ENCODE measurements around the gene ZNF226. TPM values are rescaled to one million over a fixed set of nuclear protein-coding genes. Genes with fewer than 3 reads are reported as not detected.
"Not testable (repeated sequence)": the region's sequence is repeated elsewhere in the genome, so short reads cannot be mapped to it uniquely, and the experiment has no call there.

Gene ZNF226
- total RNA-seq, 1 experiment from 2014 or later, result 18.0 TPM

DNA sequence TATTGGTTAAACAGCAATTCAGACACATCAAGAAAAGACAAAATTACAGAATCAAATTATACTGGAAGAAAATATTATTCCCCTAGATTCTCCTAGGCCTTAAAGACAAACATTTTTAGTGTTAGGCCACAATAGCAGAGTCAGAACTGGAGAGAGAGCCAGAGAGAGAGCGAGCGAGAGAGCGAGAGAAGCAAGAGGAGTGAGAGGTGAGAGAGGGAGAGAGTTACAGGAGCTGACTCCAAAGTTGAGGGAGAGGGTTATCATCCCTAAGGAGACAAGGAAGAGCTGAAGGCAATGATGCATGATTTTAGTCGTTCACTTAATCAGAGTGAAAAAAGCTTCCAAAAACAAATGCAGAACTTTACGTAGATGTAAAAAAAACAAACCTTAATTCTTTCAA lies 27.2 kb downstream of the ZNF226 start:
- Histone ChIP-seq H3K36me3 (no peaks in the 10 kb centered on the region; the same call in 1 of the 2 replicates), H3K4me1 (no peaks in the 10 kb centered on the region), H3K4me3 (no peak overlapping the region)

DNA sequence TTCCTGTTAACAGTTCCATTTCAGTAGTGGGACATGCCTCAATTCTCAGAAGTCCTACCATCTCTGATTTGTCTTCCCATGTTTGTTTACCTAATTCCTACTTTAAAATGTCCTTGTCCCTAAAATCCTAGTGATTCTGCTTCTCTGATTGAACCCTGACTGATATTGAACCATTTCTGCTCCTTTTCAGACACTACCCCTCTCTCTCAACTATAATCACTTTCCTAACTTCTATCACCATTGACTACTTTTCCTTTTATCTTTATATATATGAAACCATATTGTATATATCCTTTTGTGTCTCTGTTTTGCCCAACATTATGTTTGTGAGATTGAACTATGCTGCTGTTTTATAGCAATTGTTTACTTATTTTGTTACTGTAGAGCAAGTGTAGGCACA lies 31.9 kb downstream of the ZNF226 start:
- no peak for DNase-seq
- Histone ChIP-seq H3K27me3 (no peaks in the 10 kb centered on the region), H3K4me3 (no peak overlapping the region), H3K4me1 (no peaks in the 10 kb centered on the region), H3K9me3 (replicated peaks) (no peaks in the 10 kb centered on the region), H3K36me3 (no peaks in the 10 kb centered on the region), H3K27ac (no peak overlapping the region)

More for the DNA sequence above, 27.2 kb downstream of the ZNF226 start:
- DNase-seq, result no peak
- Histone ChIP-seq H3K27me3 (no peaks in the 10 kb centered on the region), H3K27ac (no peak overlapping the region), H3K9me3 (replicated peaks) (no peaks in the 10 kb centered on the region)

GRCh38 chr19:44202470-44202869 lies 37.6 kb downstream of the ZNF226 start:
- no peaks in the 10 kb centered on the region for H3K27me3 ChIP-seq
- no peak for DNase-seq
- no peaks in the 10 kb centered on the region for H3K36me3 ChIP-seq
- H3K9me3 ChIP-seq (replicated peaks), result peaks cover 7% of the 10 kb centered on the region
- H3K4me1 ChIP-seq, result no peaks in the 10 kb centered on the region
- H3K27ac ChIP-seq, result no peak overlapping the region
- H3K4me3 ChIP-seq, result no peak overlapping the region

- Histone ChIP-seq H3K36me3 (no peaks in the 10 kb centered on the region), H3K27me3 (no peaks in the 10 kb centered on the region), H3K9me3 (replicated peaks) (peaks cover 7% of the 10 kb centered on the region), H3K4me3 (no peak overlapping the region), H3K4me1 (no peaks in the 10 kb centered on the region), H3K27ac (no peak overlapping the region)
- no peak for DNase-seq
These were observed 38.1 kb downstream of the ZNF226 start for GRCh38 chr19:44202974-44203373.

DNA sequence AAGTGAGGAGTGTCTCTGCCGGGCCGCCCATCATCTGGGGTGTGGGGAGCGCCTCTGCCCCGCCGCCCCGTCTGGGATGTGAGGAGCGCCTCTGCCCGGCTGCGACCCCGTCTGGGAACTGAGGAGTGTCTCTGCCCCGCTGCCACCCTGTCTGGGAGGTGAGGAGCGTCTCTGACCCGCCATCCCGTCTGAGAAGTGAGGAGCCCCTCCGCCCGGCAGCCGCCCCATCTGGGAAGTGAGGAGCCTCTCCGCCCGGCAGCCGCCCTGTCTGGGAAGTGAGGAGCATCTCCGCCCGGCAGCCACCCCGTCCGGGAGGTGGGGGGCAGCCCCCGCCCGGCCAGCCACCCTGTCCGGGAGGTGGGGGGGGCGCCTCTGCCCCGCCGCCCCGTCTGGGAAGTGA lies 39.0 kb downstream of the ZNF226 start:
- not testable (repeated sequence) for H3K27ac ChIP-seq; H3K9me3 ChIP-seq (replicated peaks); H3K4me1 ChIP-seq; H3K36me3 ChIP-seq; H3K27me3 ChIP-seq; DNase-seq; H3K4me3 ChIP-seq

GRCh38 chr19:44204772-44205171 lies 39.9 kb downstream of the ZNF226 start:
- no peak overlapping the region for H3K4me3 ChIP-seq
- no peaks in the 10 kb centered on the region for H3K36me3 ChIP-seq
- no peak overlapping the region for H3K27ac ChIP-seq
- no peak for DNase-seq
- peaks cover 7% of the 10 kb centered on the region for H3K9me3 ChIP-seq (replicated peaks)
- no peaks in the 10 kb centered on the region for H3K27me3 ChIP-seq
- H3K4me1 ChIP-seq, result no peaks in the 10 kb centered on the region; the same call in 1 of the 2 replicates

GRCh38 chr19:44207126-44207803 lies 42.4 kb downstream of the ZNF226 start:
- H3K36me3 ChIP-seq, result no peaks in the 10 kb centered on the region
- DNase-seq, result peak; percentile 97 to 98
- H3K4me1 ChIP-seq, result no peaks in the 10 kb centered on the region; the same call in 1 of the 2 replicates
- no peaks in the 10 kb centered on the region for H3K27me3 ChIP-seq
- peak overlapping the region; percentile 50 for H3K27ac ChIP-seq
- peak overlapping the region; percentile 63 for H3K4me3 ChIP-seq
- H3K9me3 ChIP-seq (replicated peaks), result peaks cover 7% of the 10 kb centered on the region

GRCh38 chr19:44212250-44212865 lies 47.5 kb downstream of the ZNF226 start, which contains the start of gene ZNF227:
Gene ZNF227, plus strand, starts transcription at chr19:44212532. Its CDS starts 5,261 bp downstream, at chr19:44217793.
- peaks cover 7% of the 10 kb centered on the region; the same call in 1 of the 2 replicates for H3K4me1 ChIP-seq
- peaks cover 17% of the 10 kb centered on the region for H3K36me3 ChIP-seq

GRCh38 chr19:44212866-44213346 lies 48.0 kb downstream of the ZNF226 start:
- Histone ChIP-seq H3K9me3 (replicated peaks) (0 out of 2 replicates have a peak, but pooled peaks cover 6% of the 10 kb centered on the region), H3K4me3 (peak overlapping the region; percentile 81), H3K36me3 (peaks cover 23% of the 10 kb centered on the region), H3K4me1 (peaks cover 7% of the 10 kb centered on the region; the same call in 1 of the 2 replicates), H3K27ac (peak overlapping the region; percentile 59), H3K27me3 (no peaks in the 10 kb centered on the region)
- peak; percentile 5 to 30 for DNase-seq

More at GRCh38 chr19:44212250-44212865, 47.5 kb downstream of the ZNF226 start, which contains the start of gene ZNF227:
- Histone ChIP-seq H3K4me3 (peak within 1 kb of the TSS; percentile 81), H3K27ac (peak within 1 kb of the TSS; percentile 59), H3K27me3 (no peaks in the 10 kb centered on the region), H3K9me3 (replicated peaks) (0 out of 2 replicates have a peak, but pooled peaks cover 6% of the 10 kb centered on the region)
- DNase-seq, result peak; percentile 94 to 95

- not testable (repeated sequence) for H3K4me1 ChIP-seq; H3K27me3 ChIP-seq; H3K27ac ChIP-seq; H3K9me3 ChIP-seq (replicated peaks); DNase-seq; H3K4me3 ChIP-seq
- peaks cover 38% of the 10 kb centered on the region for H3K36me3 ChIP-seq
These were observed 55.0 kb downstream of the ZNF226 start for GRCh38 chr19:44219926-44220325.

- H3K27ac ChIP-seq; H3K4me3 ChIP-seq; H3K9me3 ChIP-seq (replicated peaks); H3K4me1 ChIP-seq; H3K27me3 ChIP-seq; DNase-seq: not testable (repeated sequence)
- H3K36me3 ChIP-seq, result peaks cover 38% of the 10 kb centered on the region
These were observed 55.9 kb downstream of the ZNF226 start for GRCh38 chr19:44220761-44221160.

DNA sequence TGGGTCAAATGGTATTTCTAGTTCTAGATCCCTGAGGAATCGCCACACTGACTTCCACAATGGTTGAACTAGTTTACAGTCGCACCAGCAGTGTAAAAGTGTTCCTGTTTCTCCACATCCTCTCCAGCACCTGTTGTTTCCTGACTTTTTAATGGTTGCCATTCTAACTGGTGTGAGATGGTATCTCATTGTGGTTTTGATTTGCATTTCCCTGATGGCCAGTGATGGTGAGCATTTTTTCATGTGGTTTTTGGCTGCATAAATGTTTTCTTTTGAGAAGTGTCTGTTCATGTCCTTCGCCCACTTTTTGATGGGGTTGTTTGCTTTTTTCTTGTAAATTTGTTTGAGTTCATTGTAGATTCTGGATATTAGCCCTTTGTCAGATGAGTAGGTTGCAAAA lies 56.4 kb downstream of the ZNF226 start:
- not testable (repeated sequence) for H3K27ac ChIP-seq
- peaks cover 34% of the 10 kb centered on the region for H3K36me3 ChIP-seq

More for the DNA sequence above, 56.4 kb downstream of the ZNF226 start:
- H3K4me3 ChIP-seq; DNase-seq; H3K9me3 ChIP-seq (replicated peaks); H3K27me3 ChIP-seq; H3K4me1 ChIP-seq: not testable (repeated sequence)
